ENCODE data around the gene ROBO2.

ROBO2 gene

DNA sequence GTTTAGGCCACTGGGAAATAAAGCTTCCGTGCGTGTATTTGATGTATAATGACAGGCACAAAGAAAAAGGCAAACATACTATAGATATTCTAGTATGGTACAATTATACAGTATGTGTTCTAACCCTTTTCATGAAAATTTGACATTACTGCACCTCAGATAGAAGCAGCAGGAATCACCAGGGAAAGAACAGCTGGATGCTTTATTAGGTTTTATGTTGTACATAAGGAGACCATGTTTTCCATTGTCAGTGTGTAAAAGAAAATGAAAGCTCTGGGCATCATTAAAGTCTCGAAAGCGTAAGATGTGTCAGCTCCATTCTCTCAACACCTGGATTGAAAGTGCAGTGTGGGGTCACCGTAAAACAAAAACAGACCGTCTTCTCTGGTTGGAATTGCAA lies 302.1 kb downstream of the ROBO2 start:
- H3K4me3 ChIP-seq (replicated peaks; ENCODE audit: low read depth, low read length): no peak overlapping the region
- TF ChIP-seq CTCF (IDR thresholded peaks at IDR 0.05; ENCODE audit: low read length, missing control alignments): no peak
- DNase-seq (ENCODE audit: low read depth): no peak

- TF ChIP-seq CTCF (IDR thresholded peaks at IDR 0.05; ENCODE audit: low read length, missing control alignments): no peak
- DNase-seq (ENCODE audit: low read depth): no peak
- H3K4me3 ChIP-seq (replicated peaks; ENCODE audit: low read depth, low read length): no peak overlapping the region
Measured at GRCh38 chr3:77342688-77343087, 302.8 kb downstream of the ROBO2 start.

DNA sequence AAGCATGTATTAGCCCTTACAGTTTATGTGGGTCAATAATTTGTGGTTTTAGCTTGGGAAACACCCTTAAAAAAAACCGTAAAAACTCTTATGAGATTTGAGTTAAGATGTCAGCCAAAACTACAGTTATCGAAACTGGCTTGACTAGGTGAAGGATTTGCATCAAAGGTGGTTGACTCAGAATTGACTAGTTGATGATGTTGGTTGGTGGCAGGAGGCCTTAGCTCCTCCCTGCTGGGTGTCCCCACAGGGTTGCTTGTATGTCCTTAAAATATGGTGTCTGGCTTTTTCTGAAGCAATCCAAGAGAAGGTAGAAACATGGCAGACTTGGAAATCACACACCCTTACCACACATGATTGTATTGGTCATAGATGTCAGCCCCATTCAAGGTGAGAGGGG lies 305.1 kb downstream of the ROBO2 start:
- no peak for TF ChIP-seq CTCF (IDR thresholded peaks at IDR 0.05; ENCODE audit: low read length, missing control alignments)
- DNase-seq (ENCODE audit: low read depth): no peak
- no peak overlapping the region for H3K4me3 ChIP-seq (replicated peaks; ENCODE audit: low read depth, low read length)

GRCh38 chr3:77348244-77348855 lies 308.5 kb downstream of the ROBO2 start:
- no peak overlapping the region for H3K4me3 ChIP-seq (replicated peaks; ENCODE audit: low read depth, low read length)
- peak; percentile 20 for DNase-seq (ENCODE audit: low read depth)
- TF ChIP-seq CTCF (IDR thresholded peaks at IDR 0.05; ENCODE audit: low read length, missing control alignments): peak; percentile 36

- no peak for DNase-seq (ENCODE audit: low read depth)
Measured at GRCh38 chr3:77354958-77355357, 315.1 kb downstream of the ROBO2 start.

DNA sequence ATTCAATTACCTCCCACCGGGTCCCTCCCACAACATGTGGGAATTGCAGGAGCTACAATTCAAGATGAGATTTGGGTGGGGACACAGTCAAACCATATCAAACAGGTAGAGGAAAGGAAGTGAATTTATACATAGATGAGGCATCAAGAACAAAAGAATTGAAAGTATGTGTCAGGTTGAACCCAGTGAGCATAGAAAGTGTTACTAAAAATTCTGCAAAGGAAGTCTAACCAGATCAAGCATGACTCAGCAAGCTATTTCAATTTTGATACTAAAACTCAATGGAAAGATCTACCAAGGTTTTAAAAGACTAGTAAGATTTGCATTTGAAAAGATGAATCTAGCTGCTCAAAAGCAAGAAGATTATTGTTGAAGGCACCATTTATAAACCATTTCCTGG lies 323.0 kb downstream of the ROBO2 start:
- no peak for DNase-seq (ENCODE audit: low read depth)
- H3K4me3 ChIP-seq (replicated peaks; ENCODE audit: low read depth, low read length): no peak overlapping the region
- no peak for TF ChIP-seq CTCF (IDR thresholded peaks at IDR 0.05; ENCODE audit: low read length, missing control alignments)

More at GRCh38 chr3:77354958-77355357, 315.1 kb downstream of the ROBO2 start:
- no peak for TF ChIP-seq CTCF (IDR thresholded peaks at IDR 0.05; ENCODE audit: low read length, missing control alignments)
- no peak overlapping the region for H3K4me3 ChIP-seq (replicated peaks; ENCODE audit: low read depth, low read length)

GRCh38 chr3:77365152-77365551 lies 325.3 kb downstream of the ROBO2 start:
- TF ChIP-seq CTCF (IDR thresholded peaks at IDR 0.05; ENCODE audit: low read length, missing control alignments): no peak
- no peak for DNase-seq (ENCODE audit: low read depth)
- no peak overlapping the region for H3K4me3 ChIP-seq (replicated peaks; ENCODE audit: low read depth, low read length)

All from fibroblast of pulmonary artery (primary cell).